ENCODE measurements around the gene SHISA5.

SHISA5 gene

GRCh38 chr3:48451270-48451669 lies 52.7 kb downstream of the SHISA5 start:
- no peak for DNase-seq (ENCODE audit: low read depth in 1 of 2, low spot score in 1 of 2)
- Histone ChIP-seq H3K4me3 (replicated peaks; ENCODE audit: insufficient read depth, low read length) (no peak overlapping the region), H3K27me3 (ENCODE audit: insufficient read depth, poor library complexity, severe bottlenecking) (no peaks in the 10 kb centered on the region), H3K27ac (replicated peaks) (no peak overlapping the region)
- TF ChIP-seq CTCF (IDR thresholded peaks at IDR 0.05; ENCODE audit: insufficient read depth, low read length) (no peak), REST (IDR thresholded peaks at IDR 0.05; ENCODE audit: insufficient replicate concordance, low read depth) (no peak), SPI1 (IDR thresholded peaks at IDR 0.05; ENCODE audit: borderline replicate concordance, low read depth) (no peak), POLR2AphosphoS5 (IDR thresholded peaks at IDR 0.05; ENCODE audit: low read depth) (no peak), GABPA (IDR thresholded peaks at IDR 0.05; ENCODE audit: low read depth) (no peak)

GRCh38 chr3:48446425-48447193 lies 57.4 kb downstream of the SHISA5 start, which contains the start of gene ATRIP:
ATRIP (plus strand) TSS chr3:48446737; CDS start chr3:48446846, 109 bp downstream.
- DNase-seq (ENCODE audit: low read depth in 1 of 2, low spot score in 1 of 2) = peak; percentile 76 to 86
- no peaks in the 10 kb centered on the region for H3K27me3 ChIP-seq (ENCODE audit: insufficient read depth, poor library complexity, severe bottlenecking)
- peak within 1 kb of the TSS; percentile 57 for H3K27ac ChIP-seq (replicated peaks)
- peak within 1 kb of the TSS; percentile 95 for H3K4me3 ChIP-seq (replicated peaks; ENCODE audit: insufficient read depth, low read length)
- TF ChIP-seq REST (IDR thresholded peaks at IDR 0.05; ENCODE audit: insufficient replicate concordance, low read depth) (peak; percentile 27), GABPA (IDR thresholded peaks at IDR 0.05; ENCODE audit: low read depth) (no peak), POLR2AphosphoS5 (IDR thresholded peaks at IDR 0.05; ENCODE audit: low read depth) (peak; percentile 77), CTCF (IDR thresholded peaks at IDR 0.05; ENCODE audit: insufficient read depth, low read length) (no peak), SPI1 (IDR thresholded peaks at IDR 0.05; ENCODE audit: borderline replicate concordance, low read depth) (no peak)

GRCh38 chr3:48446043-48446424 lies 57.9 kb downstream of the SHISA5 start:
- H3K4me3 ChIP-seq (replicated peaks; ENCODE audit: insufficient read depth, low read length) = peak overlapping the region; percentile 95
- H3K27me3 ChIP-seq (ENCODE audit: insufficient read depth, poor library complexity, severe bottlenecking) = no peaks in the 10 kb centered on the region
- no peak for DNase-seq (ENCODE audit: low read depth in 1 of 2, low spot score in 1 of 2)
- TF ChIP-seq POLR2AphosphoS5 (IDR thresholded peaks at IDR 0.05; ENCODE audit: low read depth) = no peak
- TF ChIP-seq SPI1 (IDR thresholded peaks at IDR 0.05; ENCODE audit: borderline replicate concordance, low read depth) = no peak
- TF ChIP-seq REST (IDR thresholded peaks at IDR 0.05; ENCODE audit: insufficient replicate concordance, low read depth) = no peak
- no peak for TF ChIP-seq GABPA (IDR thresholded peaks at IDR 0.05; ENCODE audit: low read depth)
- no peak for TF ChIP-seq CTCF (IDR thresholded peaks at IDR 0.05; ENCODE audit: insufficient read depth, low read length)
- peak overlapping the region; percentile 57 for H3K27ac ChIP-seq (replicated peaks)
